ENCODE data around the gene NUP54. TPM values are rescaled to one million over a fixed set of nuclear protein-coding genes. Genes with fewer than 3 reads are reported as not detected.

Gene NUP54
- total and polyA plus RNA-seq, 2 experiments from 2014 or later = 37.6 to 47.3 TPM

GRCh38 chr4:76090241-76090691, 57.9 kb downstream of the NUP54 start:
- H3K4me3 ChIP-seq = no peak overlapping the region; the same call in 1 of the 2 replicates
- no peak overlapping the region for H3K9ac ChIP-seq
- in situ Hi-C loops (cut with MboI) = no loop called here

GRCh38 chr4:76088719-76089118, 59.5 kb downstream of the NUP54 start:
- H2AFZ ChIP-seq = no peak overlapping the region
- no peaks in the 10 kb centered on the region for H3K9me3 ChIP-seq (ENCODE audit: low read depth)
- H4K20me1 ChIP-seq (ENCODE audit: insufficient read depth) = no peaks in the 10 kb centered on the region
- WGBS, 2 experiments (ENCODE audit: low coverage in 1 of 2, low lambda C conversion rate in 2 of 2, missing lambda C conversion rate in 2 of 2) = 83 to 92% methylated on average over 2 of the region's 2 CpGs
- no peak for TF ChIP-seq EZH2 (IDR thresholded peaks at IDR 0.05; ENCODE audit: insufficient read depth, poor library complexity, severe bottlenecking)
- TF ChIP-seq EZH2phosphoT487 (IDR thresholded peaks at IDR 0.05; ENCODE audit: insufficient read depth, low read depth) = no peak
- H3F3A ChIP-seq (ENCODE audit: insufficient read depth) = peaks cover 11% of the 10 kb centered on the region
- no peaks in the 10 kb centered on the region for H3K9me2 ChIP-seq (ENCODE audit: insufficient read depth)
- H3K79me2 ChIP-seq (ENCODE audit: insufficient read depth) = no peaks in the 10 kb centered on the region
- in situ Hi-C loops (cut with MboI) = no loop called here
- H3K27me3 ChIP-seq (replicated peaks; ENCODE audit: insufficient read depth) = no peaks in the 10 kb centered on the region
- no peak overlapping the region for H3K27ac ChIP-seq
- H3K4me1 ChIP-seq (ENCODE audit: insufficient read depth) = peaks cover 16% of the 10 kb centered on the region
- H3K36me3 ChIP-seq (ENCODE audit: low read depth) = no peaks in the 10 kb centered on the region
- H3K4me2 ChIP-seq (ENCODE audit: unreplicated experiment) = no peak overlapping the region
- no peak overlapping the region for H3K9ac ChIP-seq
- H3K4me3 ChIP-seq = no peak overlapping the region
- DNase-seq = no peak

More at GRCh38 chr4:76090241-76090691, 57.9 kb downstream of the NUP54 start:
- no peaks in the 10 kb centered on the region for H4K20me1 ChIP-seq (ENCODE audit: insufficient read depth)
- WGBS, 2 experiments (ENCODE audit: low coverage in 1 of 2, low lambda C conversion rate in 2 of 2, missing lambda C conversion rate in 2 of 2) = 15 to 18% methylated on average over 7 of the region's 7 CpGs
- peak overlapping the region; percentile 42 for H3K27ac ChIP-seq
- no peaks in the 10 kb centered on the region for H3K36me3 ChIP-seq (ENCODE audit: low read depth)
- H3K79me2 ChIP-seq (ENCODE audit: insufficient read depth) = no peaks in the 10 kb centered on the region
- no peaks in the 10 kb centered on the region for H3K9me3 ChIP-seq (ENCODE audit: low read depth)
- peaks cover 11% of the 10 kb centered on the region for H3F3A ChIP-seq (ENCODE audit: insufficient read depth)
- no peaks in the 10 kb centered on the region for H3K9me2 ChIP-seq (ENCODE audit: insufficient read depth)
- H2AFZ ChIP-seq = peak overlapping the region; percentile 26; the same call in 1 of the 2 replicates
- peak overlapping the region; percentile 46 for H3K4me2 ChIP-seq (ENCODE audit: unreplicated experiment)
- H3K27me3 ChIP-seq (replicated peaks; ENCODE audit: insufficient read depth) = no peaks in the 10 kb centered on the region
- H3K4me1 ChIP-seq (ENCODE audit: insufficient read depth) = peaks cover 16% of the 10 kb centered on the region
- peak; percentile 88 for DNase-seq
- TF ChIP-seq EZH2 (IDR thresholded peaks at IDR 0.05; ENCODE audit: insufficient read depth, poor library complexity, severe bottlenecking) (no peak), EZH2phosphoT487 (IDR thresholded peaks at IDR 0.05; ENCODE audit: insufficient read depth, low read depth) (0 out of 2 replicates have a peak, but pooled peaks have one; percentile 42)

- Histone ChIP-seq H3K4me2 (ENCODE audit: unreplicated experiment) (peak overlapping the region; percentile 60), H3K27ac (no peak overlapping the region), H4K20me1 (ENCODE audit: insufficient read depth) (no peaks in the 10 kb centered on the region), H3K36me3 (ENCODE audit: low read depth) (no peaks in the 10 kb centered on the region), H3K9me2 (ENCODE audit: insufficient read depth) (no peaks in the 10 kb centered on the region), H3K27me3 (replicated peaks; ENCODE audit: insufficient read depth) (no peaks in the 10 kb centered on the region), H3K9me3 (ENCODE audit: low read depth) (no peaks in the 10 kb centered on the region), H3K79me2 (ENCODE audit: insufficient read depth) (no peaks in the 10 kb centered on the region), H3K4me3 (0 out of 2 replicates have a peak overlapping the region, but pooled peaks have one; percentile 9), H3F3A (ENCODE audit: insufficient read depth) (peaks cover 11% of the 10 kb centered on the region), H3K4me1 (ENCODE audit: insufficient read depth) (peaks cover 16% of the 10 kb centered on the region), H3K9ac (no peak overlapping the region), H2AFZ (peak overlapping the region; percentile 55)
- DNase-seq = peak; percentile 79
- WGBS, 2 experiments (ENCODE audit: low coverage in 1 of 2, low lambda C conversion rate in 2 of 2, missing lambda C conversion rate in 2 of 2) = 18 to 21% methylated on average over 13 of the region's 13 CpGs
- in situ Hi-C loops (cut with MboI) = no loop called here
- no peak for TF ChIP-seq EZH2phosphoT487 (IDR thresholded peaks at IDR 0.05; ENCODE audit: insufficient read depth, low read depth)
- TF ChIP-seq EZH2 (IDR thresholded peaks at IDR 0.05; ENCODE audit: insufficient read depth, poor library complexity, severe bottlenecking) = no peak
These were observed 61.0 kb downstream of the NUP54 start for GRCh38 chr4:76087007-76087769.

GRCh38 chr4:76084542-76084941, 63.7 kb downstream of the NUP54 start:
- in situ Hi-C loops (cut with MboI) = no loop called here
- WGBS, 2 experiments (ENCODE audit: low coverage in 1 of 2, low lambda C conversion rate in 2 of 2, missing lambda C conversion rate in 2 of 2) = 65 to 69% methylated on average over 1 of the region's 1 CpG

More at GRCh38 chr4:76084542-76084941, 63.7 kb downstream of the NUP54 start:
- H3K4me3 ChIP-seq = no peak overlapping the region
- TF ChIP-seq EZH2phosphoT487 (IDR thresholded peaks at IDR 0.05; ENCODE audit: insufficient read depth, low read depth) (no peak), EZH2 (IDR thresholded peaks at IDR 0.05; ENCODE audit: insufficient read depth, poor library complexity, severe bottlenecking) (no peak)
- no peaks in the 10 kb centered on the region for H3K9me3 ChIP-seq (ENCODE audit: low read depth)
- H3K9ac ChIP-seq = no peak overlapping the region
- no peaks in the 10 kb centered on the region for H3K9me2 ChIP-seq (ENCODE audit: insufficient read depth)
- H3F3A ChIP-seq (ENCODE audit: insufficient read depth) = no peaks in the 10 kb centered on the region
- H3K36me3 ChIP-seq (ENCODE audit: low read depth) = no peaks in the 10 kb centered on the region
- no peaks in the 10 kb centered on the region for H4K20me1 ChIP-seq (ENCODE audit: insufficient read depth)
- no peak overlapping the region for H3K4me2 ChIP-seq (ENCODE audit: unreplicated experiment)
- peaks cover 2% of the 10 kb centered on the region; the same call in 1 of the 2 replicates for H3K27me3 ChIP-seq (replicated peaks; ENCODE audit: insufficient read depth)
- no peak overlapping the region for H3K27ac ChIP-seq
- no peak for DNase-seq
- H3K4me1 ChIP-seq (ENCODE audit: insufficient read depth) = 0 out of 2 replicates have a peak, but pooled peaks cover 3% of the 10 kb centered on the region
- H3K79me2 ChIP-seq (ENCODE audit: insufficient read depth) = no peaks in the 10 kb centered on the region
- H2AFZ ChIP-seq = no peak overlapping the region

Data from GM23248 (cell line).